PFSK-1 (cell line): ENCODE data around the gene NOL9.

Experiments used
- POLR2AphosphoS5 ChIP-seq: IDR thresholded peaks from 2 replicates; pipeline ENCODE4 v1.6.1; 2012; ENCODE audit warnings: low read depth, mild to moderate bottlenecking, control low read depth, low read length, moderate library complexity
- TF ChIP-seq, protein P1 (sequence below), 2 experiments: IDR thresholded peaks; 2 replicates each; pipeline versions ENCODE4 v1.6.1 to v1.8.0; 2011 to 2012; ENCODE audit warnings: low read depth in 2 of 2, low read length in 2 of 2, control low read depth in 1 of 2, inconsistent platforms in 1 of 2, mild to moderate bottlenecking in 1 of 2, moderate library complexity in 1 of 2; ENCODE audit not compliant: insufficient read depth in 1 of 2

- no peak for TF ChIP-seq POLR2AphosphoS5
- TF ChIP-seq, protein P1, sequence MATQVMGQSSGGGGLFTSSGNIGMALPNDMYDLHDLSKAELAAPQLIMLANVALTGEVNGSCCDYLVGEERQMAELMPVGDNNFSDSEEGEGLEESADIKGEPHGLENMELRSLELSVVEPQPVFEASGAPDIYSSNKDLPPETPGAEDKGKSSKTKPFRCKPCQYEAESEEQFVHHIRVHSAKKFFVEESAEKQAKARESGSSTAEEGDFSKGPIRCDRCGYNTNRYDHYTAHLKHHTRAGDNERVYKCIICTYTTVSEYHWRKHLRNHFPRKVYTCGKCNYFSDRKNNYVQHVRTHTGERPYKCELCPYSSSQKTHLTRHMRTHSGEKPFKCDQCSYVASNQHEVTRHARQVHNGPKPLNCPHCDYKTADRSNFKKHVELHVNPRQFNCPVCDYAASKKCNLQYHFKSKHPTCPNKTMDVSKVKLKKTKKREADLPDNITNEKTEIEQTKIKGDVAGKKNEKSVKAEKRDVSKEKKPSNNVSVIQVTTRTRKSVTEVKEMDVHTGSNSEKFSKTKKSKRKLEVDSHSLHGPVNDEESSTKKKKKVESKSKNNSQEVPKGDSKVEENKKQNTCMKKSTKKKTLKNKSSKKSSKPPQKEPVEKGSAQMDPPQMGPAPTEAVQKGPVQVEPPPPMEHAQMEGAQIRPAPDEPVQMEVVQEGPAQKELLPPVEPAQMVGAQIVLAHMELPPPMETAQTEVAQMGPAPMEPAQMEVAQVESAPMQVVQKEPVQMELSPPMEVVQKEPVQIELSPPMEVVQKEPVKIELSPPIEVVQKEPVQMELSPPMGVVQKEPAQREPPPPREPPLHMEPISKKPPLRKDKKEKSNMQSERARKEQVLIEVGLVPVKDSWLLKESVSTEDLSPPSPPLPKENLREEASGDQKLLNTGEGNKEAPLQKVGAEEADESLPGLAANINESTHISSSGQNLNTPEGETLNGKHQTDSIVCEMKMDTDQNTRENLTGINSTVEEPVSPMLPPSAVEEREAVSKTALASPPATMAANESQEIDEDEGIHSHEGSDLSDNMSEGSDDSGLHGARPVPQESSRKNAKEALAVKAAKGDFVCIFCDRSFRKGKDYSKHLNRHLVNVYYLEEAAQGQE (IDR thresholded peaks at IDR 0.05; ENCODE audit: insufficient read depth in 1 of 2, low read depth in 2 of 2, low read length in 2 of 2), result no peak
These were observed 49.4 kb downstream of the NOL9 start for GRCh38 chr1:6504887-6505286.
